Measurements from ENCODE around the gene GRM8.

DNA sequence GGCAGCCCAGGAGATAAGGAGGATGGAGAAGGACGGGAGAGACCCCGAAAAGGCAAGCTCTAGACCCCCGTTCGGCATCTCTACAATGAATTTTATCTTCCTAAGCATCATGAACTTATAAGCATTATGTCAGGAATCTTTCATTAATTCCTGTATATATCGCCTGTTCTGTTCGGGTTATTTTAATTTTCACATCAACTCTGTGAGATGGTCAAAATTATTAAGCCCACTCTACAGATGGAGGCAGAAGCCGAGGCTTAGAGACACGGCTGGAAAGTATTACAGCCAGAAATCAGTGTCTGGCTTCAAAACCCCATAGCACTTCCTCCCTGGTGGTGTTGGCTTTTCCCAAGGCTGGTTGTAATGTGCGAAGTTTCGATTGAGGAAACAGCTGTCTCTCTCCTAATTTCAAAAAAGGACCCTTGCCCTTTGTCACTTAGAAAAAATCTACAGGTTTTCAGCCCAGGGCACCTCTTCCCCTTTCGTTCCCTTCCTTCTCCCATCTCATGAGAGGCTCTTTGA, 1.5 kb upstream of the GRM8 start:
- TF ChIP-seq ZNF121 (tag by site-specific recombination; IDR thresholded peaks at IDR 0.05): no peak
- TF ChIP-seq, protein P1, sequence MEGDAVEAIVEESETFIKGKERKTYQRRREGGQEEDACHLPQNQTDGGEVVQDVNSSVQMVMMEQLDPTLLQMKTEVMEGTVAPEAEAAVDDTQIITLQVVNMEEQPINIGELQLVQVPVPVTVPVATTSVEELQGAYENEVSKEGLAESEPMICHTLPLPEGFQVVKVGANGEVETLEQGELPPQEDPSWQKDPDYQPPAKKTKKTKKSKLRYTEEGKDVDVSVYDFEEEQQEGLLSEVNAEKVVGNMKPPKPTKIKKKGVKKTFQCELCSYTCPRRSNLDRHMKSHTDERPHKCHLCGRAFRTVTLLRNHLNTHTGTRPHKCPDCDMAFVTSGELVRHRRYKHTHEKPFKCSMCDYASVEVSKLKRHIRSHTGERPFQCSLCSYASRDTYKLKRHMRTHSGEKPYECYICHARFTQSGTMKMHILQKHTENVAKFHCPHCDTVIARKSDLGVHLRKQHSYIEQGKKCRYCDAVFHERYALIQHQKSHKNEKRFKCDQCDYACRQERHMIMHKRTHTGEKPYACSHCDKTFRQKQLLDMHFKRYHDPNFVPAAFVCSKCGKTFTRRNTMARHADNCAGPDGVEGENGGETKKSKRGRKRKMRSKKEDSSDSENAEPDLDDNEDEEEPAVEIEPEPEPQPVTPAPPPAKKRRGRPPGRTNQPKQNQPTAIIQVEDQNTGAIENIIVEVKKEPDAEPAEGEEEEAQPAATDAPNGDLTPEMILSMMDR (tag by site-specific recombination; IDR thresholded peaks at IDR 0.05): no peak
- TF ChIP-seq YY1 (tag by site-specific recombination; IDR thresholded peaks at IDR 0.05): no peak
- no peak for TF ChIP-seq KLF10 (tag by site-specific recombination; IDR thresholded peaks at IDR 0.05)
- TF ChIP-seq, protein P2, sequence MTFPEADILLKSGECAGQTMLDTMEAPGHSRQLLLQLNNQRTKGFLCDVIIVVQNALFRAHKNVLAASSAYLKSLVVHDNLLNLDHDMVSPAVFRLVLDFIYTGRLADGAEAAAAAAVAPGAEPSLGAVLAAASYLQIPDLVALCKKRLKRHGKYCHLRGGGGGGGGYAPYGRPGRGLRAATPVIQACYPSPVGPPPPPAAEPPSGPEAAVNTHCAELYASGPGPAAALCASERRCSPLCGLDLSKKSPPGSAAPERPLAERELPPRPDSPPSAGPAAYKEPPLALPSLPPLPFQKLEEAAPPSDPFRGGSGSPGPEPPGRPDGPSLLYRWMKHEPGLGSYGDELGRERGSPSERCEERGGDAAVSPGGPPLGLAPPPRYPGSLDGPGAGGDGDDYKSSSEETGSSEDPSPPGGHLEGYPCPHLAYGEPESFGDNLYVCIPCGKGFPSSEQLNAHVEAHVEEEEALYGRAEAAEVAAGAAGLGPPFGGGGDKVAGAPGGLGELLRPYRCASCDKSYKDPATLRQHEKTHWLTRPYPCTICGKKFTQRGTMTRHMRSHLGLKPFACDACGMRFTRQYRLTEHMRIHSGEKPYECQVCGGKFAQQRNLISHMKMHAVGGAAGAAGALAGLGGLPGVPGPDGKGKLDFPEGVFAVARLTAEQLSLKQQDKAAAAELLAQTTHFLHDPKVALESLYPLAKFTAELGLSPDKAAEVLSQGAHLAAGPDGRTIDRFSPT (tag by site-specific recombination; IDR thresholded peaks at IDR 0.05): no peak
- TF ChIP-seq ZNF302 (tag by site-specific recombination; IDR thresholded peaks at IDR 0.05; ENCODE audit: low read depth): no peak
